Measurements from ENCODE around the gene GPC6.

Gene GPC6

GRCh38 chr13:94170145-94170571 is 943.6 kb downstream of the GPC6 start:
- H3K4me1 ChIP-seq (ENCODE audit: control insufficient read depth, insufficient read depth, low read length): no peaks in the 10 kb centered on the region
- ChIA-PET POLR2A (no interaction called here), CTCF (no interaction called here)
- no peaks in the 10 kb centered on the region for H3K9me3 ChIP-seq (ENCODE audit: control insufficient read depth, insufficient read depth, low read depth, low read length)
- H3K4me3 ChIP-seq (ENCODE audit: low read depth, low read length): no peak overlapping the region
- TF ChIP-seq ZNF239 (tag by site-specific recombination; IDR thresholded peaks at IDR 0.05) (no peak), KLF10 (tag by site-specific recombination; IDR thresholded peaks at IDR 0.05) (no peak), ZNF660 (tag by site-specific recombination; IDR thresholded peaks at IDR 0.05) (no peak), ZNF311 (tag by site-specific recombination; IDR thresholded peaks at IDR 0.05; ENCODE audit: borderline replicate concordance) (no peak), KLF9 (tag by site-specific recombination; IDR thresholded peaks at IDR 0.05; ENCODE audit: low read depth) (no peak), ZNF658 (tag by site-specific recombination; IDR thresholded peaks at IDR 0.05) (no peak), GFI1B (tag by site-specific recombination; IDR thresholded peaks at IDR 0.05) (no peak), ZNF561 (tag by site-specific recombination; IDR thresholded peaks at IDR 0.05; ENCODE audit: borderline replicate concordance) (no peak), ZXDB (tag by site-specific recombination; IDR thresholded peaks at IDR 0.05) (no peak), ZNF423 (tag by site-specific recombination; IDR thresholded peaks at IDR 0.05) (no peak), ZBTB10 (tag by site-specific recombination; IDR thresholded peaks at IDR 0.05) (no peak), ZBTB7A (tag by site-specific recombination; IDR thresholded peaks at IDR 0.05; ENCODE audit: low read depth) (no peak), ZNF785 (tag by site-specific recombination; IDR thresholded peaks at IDR 0.05) (no peak), ZFP37 (tag by site-specific recombination; IDR thresholded peaks at IDR 0.05) (no peak), ZSCAN18 (tag by site-specific recombination; IDR thresholded peaks at IDR 0.05) (no peak), ZNF121 (tag by site-specific recombination; IDR thresholded peaks at IDR 0.05) (no peak)
- TF ChIP-seq, protein P1, sequence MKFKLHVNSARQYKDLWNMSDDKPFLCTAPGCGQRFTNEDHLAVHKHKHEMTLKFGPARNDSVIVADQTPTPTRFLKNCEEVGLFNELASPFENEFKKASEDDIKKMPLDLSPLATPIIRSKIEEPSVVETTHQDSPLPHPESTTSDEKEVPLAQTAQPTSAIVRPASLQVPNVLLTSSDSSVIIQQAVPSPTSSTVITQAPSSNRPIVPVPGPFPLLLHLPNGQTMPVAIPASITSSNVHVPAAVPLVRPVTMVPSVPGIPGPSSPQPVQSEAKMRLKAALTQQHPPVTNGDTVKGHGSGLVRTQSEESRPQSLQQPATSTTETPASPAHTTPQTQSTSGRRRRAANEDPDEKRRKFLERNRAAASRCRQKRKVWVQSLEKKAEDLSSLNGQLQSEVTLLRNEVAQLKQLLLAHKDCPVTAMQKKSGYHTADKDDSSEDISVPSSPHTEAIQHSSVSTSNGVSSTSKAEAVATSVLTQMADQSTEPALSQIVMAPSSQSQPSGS (tag by site-specific recombination; IDR thresholded peaks at IDR 0.05; ENCODE audit: low read depth): no peak
- TF ChIP-seq, protein P2, sequence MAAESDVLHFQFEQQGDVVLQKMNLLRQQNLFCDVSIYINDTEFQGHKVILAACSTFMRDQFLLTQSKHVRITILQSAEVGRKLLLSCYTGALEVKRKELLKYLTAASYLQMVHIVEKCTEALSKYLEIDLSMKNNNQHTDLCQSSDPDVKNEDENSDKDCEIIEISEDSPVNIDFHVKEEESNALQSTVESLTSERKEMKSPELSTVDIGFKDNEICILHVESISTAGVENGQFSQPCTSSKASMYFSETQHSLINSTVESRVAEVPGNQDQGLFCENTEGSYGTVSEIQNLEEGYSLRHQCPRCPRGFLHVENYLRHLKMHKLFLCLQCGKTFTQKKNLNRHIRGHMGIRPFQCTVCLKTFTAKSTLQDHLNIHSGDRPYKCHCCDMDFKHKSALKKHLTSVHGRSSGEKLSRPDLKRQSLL (tag by site-specific recombination; IDR thresholded peaks at IDR 0.05): no peak
- H3K27ac ChIP-seq (ENCODE audit: extremely low read depth, low read depth, low read length): no peak overlapping the region
- H3K36me3 ChIP-seq (ENCODE audit: control insufficient read depth in 2 of 2, insufficient read depth in 1 of 2, low read length in 2 of 2): no peaks in the 10 kb centered on the region

DNA sequence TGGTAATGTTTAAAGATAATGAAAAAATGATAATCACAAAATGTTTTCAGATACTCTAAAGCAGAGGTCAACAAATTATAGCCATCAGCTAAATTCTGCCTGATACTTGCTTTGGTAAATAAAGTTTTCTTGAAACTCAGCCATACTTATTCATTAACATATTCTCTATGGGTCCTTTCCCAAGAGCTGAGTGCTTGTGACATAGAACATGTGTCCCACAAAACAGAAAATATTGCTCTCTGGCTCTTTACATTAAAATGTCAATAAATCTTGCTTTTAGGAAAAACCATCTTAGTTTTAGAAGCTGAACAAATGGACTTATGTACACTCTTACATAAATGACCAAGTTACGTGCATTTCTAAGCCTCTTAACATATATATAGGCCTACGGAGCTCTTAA is 945.8 kb downstream of the GPC6 start:
- CTCF ChIA-PET: interaction anchor here (0.6 to 1.8 kb wide), 2 partner anchors 10 to 20 kb away, joined by 3 to 6 read pairs; no protein-coding TSS in a partner anchor
- Histone ChIP-seq H3K9me3 (ENCODE audit: control insufficient read depth, insufficient read depth, low read depth, low read length) (no peaks in the 10 kb centered on the region), H3K4me3 (ENCODE audit: low read depth, low read length) (no peak overlapping the region), H3K27ac (ENCODE audit: extremely low read depth, low read depth, low read length) (no peak overlapping the region), H3K36me3 (ENCODE audit: control insufficient read depth in 2 of 2, insufficient read depth in 1 of 2, low read length in 2 of 2) (no peaks in the 10 kb centered on the region), H3K4me1 (ENCODE audit: control insufficient read depth, insufficient read depth, low read length) (no peaks in the 10 kb centered on the region)
- POLR2A ChIA-PET: no interaction called here
- TF ChIP-seq, protein P3, sequence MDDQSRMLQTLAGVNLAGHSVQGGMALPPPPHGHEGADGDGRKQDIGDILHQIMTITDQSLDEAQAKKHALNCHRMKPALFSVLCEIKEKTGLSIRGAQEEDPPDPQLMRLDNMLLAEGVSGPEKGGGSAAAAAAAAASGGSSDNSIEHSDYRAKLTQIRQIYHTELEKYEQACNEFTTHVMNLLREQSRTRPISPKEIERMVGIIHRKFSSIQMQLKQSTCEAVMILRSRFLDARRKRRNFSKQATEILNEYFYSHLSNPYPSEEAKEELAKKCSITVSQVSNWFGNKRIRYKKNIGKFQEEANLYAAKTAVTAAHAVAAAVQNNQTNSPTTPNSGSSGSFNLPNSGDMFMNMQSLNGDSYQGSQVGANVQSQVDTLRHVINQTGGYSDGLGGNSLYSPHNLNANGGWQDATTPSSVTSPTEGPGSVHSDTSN (CRISPR knock-in tag; IDR thresholded peaks at IDR 0.05): no peak
- TF ChIP-seq, protein P4, sequence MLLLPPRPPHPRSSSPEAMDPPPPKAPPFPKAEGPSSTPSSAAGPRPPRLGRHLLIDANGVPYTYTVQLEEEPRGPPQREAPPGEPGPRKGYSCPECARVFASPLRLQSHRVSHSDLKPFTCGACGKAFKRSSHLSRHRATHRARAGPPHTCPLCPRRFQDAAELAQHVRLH (tag by site-specific recombination; IDR thresholded peaks at IDR 0.05): no peak
- TF ChIP-seq, protein P5, sequence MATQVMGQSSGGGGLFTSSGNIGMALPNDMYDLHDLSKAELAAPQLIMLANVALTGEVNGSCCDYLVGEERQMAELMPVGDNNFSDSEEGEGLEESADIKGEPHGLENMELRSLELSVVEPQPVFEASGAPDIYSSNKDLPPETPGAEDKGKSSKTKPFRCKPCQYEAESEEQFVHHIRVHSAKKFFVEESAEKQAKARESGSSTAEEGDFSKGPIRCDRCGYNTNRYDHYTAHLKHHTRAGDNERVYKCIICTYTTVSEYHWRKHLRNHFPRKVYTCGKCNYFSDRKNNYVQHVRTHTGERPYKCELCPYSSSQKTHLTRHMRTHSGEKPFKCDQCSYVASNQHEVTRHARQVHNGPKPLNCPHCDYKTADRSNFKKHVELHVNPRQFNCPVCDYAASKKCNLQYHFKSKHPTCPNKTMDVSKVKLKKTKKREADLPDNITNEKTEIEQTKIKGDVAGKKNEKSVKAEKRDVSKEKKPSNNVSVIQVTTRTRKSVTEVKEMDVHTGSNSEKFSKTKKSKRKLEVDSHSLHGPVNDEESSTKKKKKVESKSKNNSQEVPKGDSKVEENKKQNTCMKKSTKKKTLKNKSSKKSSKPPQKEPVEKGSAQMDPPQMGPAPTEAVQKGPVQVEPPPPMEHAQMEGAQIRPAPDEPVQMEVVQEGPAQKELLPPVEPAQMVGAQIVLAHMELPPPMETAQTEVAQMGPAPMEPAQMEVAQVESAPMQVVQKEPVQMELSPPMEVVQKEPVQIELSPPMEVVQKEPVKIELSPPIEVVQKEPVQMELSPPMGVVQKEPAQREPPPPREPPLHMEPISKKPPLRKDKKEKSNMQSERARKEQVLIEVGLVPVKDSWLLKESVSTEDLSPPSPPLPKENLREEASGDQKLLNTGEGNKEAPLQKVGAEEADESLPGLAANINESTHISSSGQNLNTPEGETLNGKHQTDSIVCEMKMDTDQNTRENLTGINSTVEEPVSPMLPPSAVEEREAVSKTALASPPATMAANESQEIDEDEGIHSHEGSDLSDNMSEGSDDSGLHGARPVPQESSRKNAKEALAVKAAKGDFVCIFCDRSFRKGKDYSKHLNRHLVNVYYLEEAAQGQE (tag by site-specific recombination; IDR thresholded peaks at IDR 0.05): no peak
- TF ChIP-seq GLIS1 (tag by site-specific recombination; IDR thresholded peaks at IDR 0.05) (no peak), ZBTB8A (tag by site-specific recombination; IDR thresholded peaks at IDR 0.05) (no peak), ZNF202 (tag by site-specific recombination; IDR thresholded peaks at IDR 0.05; ENCODE audit: borderline replicate concordance) (no peak), MYNN (tag by site-specific recombination; IDR thresholded peaks at IDR 0.05; ENCODE audit: borderline replicate concordance) (no peak)
